GM12878 (cell line): Measurements from ENCODE around the gene SEC24A. TPM values are rescaled to one million over a fixed set of nuclear protein-coding genes. Genes with fewer than 3 reads are reported as not detected.
A peak's percentile ranks its signal among the peaks of the same experiment; 100 is the strongest.

Experiments
- BHLHE40 ChIP-seq, 2 experiments: fragments of 450-650 bp in 1 of 2; IDR thresholded peaks; 2 replicates each; pipeline ENCODE4 v1.6.1; 2011 to 2017; ENCODE audit warnings: low read depth in 2 of 2, borderline replicate concordance in 1 of 2, improper control_type of control experiment in 1 of 2, low read length in 1 of 2, mild to moderate bottlenecking in 1 of 2
- CREB1 ChIP-seq: IDR thresholded peaks from 2 replicates; pipeline ENCODE4 v1.6.1; 2012; ENCODE audit warnings: low read depth, mild to moderate bottlenecking, inconsistent platforms
- MYC ChIP-seq: IDR thresholded peaks from 2 replicates; pipeline ENCODE4 v1.6.1; 2011; ENCODE audit warnings: mild to moderate bottlenecking, low read length, moderate library complexity, inconsistent platforms; ENCODE audit not compliant: insufficient read depth, insufficient replicate concordance, insufficient read length, severe bottlenecking
- NFYA ChIP-seq: IDR thresholded peaks from 2 replicates; pipeline ENCODE4 v1.6.1; 2011; ENCODE audit warnings: low read depth, mild to moderate bottlenecking, low read length, improper control_type of control experiment, borderline replicate concordance
- NKRF ChIP-seq: fragments of 450-650 bp; conservative IDR thresholded peaks from 2 replicates; pipeline ENCODE4 v1.6.1; 2017; ENCODE audit warnings: mild to moderate bottlenecking, moderate library complexity
- NR2C1 ChIP-seq: fragments of 450-650 bp; IDR thresholded peaks from 2 replicates; pipeline ENCODE4 v1.6.1; 2017; ENCODE audit warnings: antibody characterized with exemption, mild to moderate bottlenecking, moderate library complexity
- RB1 ChIP-seq: fragments of 450-650 bp; formaldehyde crosslinking; IDR thresholded peaks from 2 replicates; pipeline ENCODE4 v1.6.1; 2017; ENCODE audit warnings: mild to moderate bottlenecking, borderline replicate concordance
- SP1 ChIP-seq: IDR thresholded peaks from one replicate; pipeline ENCODE4 v1.6.1; 2011; ENCODE audit warnings: low read depth, low read length
- SREBF1 ChIP-seq: IDR thresholded peaks from 2 replicates; pipeline ENCODE4 v1.6.1; 2012; ENCODE audit warnings: mild to moderate bottlenecking, low read length
- WRNIP1 ChIP-seq: IDR thresholded peaks from 2 replicates; pipeline ENCODE4 v1.6.1; 2011; ENCODE audit warnings: low read depth, low read length, improper control_type of control experiment, borderline replicate concordance
- ZBED1 ChIP-seq: IDR thresholded peaks from 2 replicates; pipeline ENCODE4 v1.6.1; 2016; ENCODE audit warnings: borderline replicate concordance
- ZNF592 ChIP-seq: fragments of 450-650 bp; IDR thresholded peaks from 2 replicates; pipeline ENCODE4 v1.6.1; 2017; ENCODE audit warnings: mild to moderate bottlenecking, moderate library complexity
- polyA plus RNA-seq, 11 experiments: library from polyadenylated mRNA; depleted of rRNA in 4 of 11; unstranded in 6 of 11; stranded (reverse) in 5 of 11; fragments of >200 nt; fragmentation: Nextera tagmentation in 4 of 11; fragmentation: Illumina TruSeq in 1 of 11; extraction: Ambion mirVana in 4 of 11; extraction: Trizol in 1 of 11; gene quantifications; 1 replicate in 1 of 11; 2 replicates in 10 of 11; pipeline versions ENCODE4 v1.2.1 to v1.2.3, GENCODE V29; 2011 to 2016; ENCODE audit warnings: inconsistent platforms in 2 of 11, missing spikeins in 2 of 11, low read depth in 1 of 11
- total RNA-seq, 4 experiments: library from RNA; depleted of rRNA in 3 of 4; stranded (reverse); fragments of >200 nt in 3 of 4; fragmentation: Illumina TruSeq in 1 of 4; extraction: Trizol in 1 of 4; gene quantifications; 2 replicates each; pipeline versions ENCODE4 v1.2.1 to v1.2.3, GENCODE V29; 2013 to 2021
- TF ChIP-seq, protein P1 (sequence below): fragments of 450-650 bp; IDR thresholded peaks from 2 replicates; pipeline ENCODE4 v1.6.1; 2017; ENCODE audit warnings: antibody characterized with exemption, mild to moderate bottlenecking, moderate library complexity
- TF ChIP-seq, protein P2 (sequence below): fragments of 450-650 bp; IDR thresholded peaks from 2 replicates; pipeline ENCODE4 v1.6.1; 2016; ENCODE audit warnings: mild to moderate bottlenecking, moderate library complexity, borderline replicate concordance

SEC24A gene
- total and polyA plus RNA-seq, 10 of the 15 experiments (the other 5 are each of a cell fraction or from before 2014, with no cell fraction given), result 7.1 to 52.2 (median 22.8) TPM

- peak; percentile 87 for TF ChIP-seq NKRF
- peak; percentile 91; the same call in 1 of the 2 replicates for TF ChIP-seq RB1
- TF ChIP-seq MYC, result peak; percentile 60
- peak; percentile 69 for TF ChIP-seq CREB1
- no peak for TF ChIP-seq NFYA
- TF ChIP-seq, protein P1, sequence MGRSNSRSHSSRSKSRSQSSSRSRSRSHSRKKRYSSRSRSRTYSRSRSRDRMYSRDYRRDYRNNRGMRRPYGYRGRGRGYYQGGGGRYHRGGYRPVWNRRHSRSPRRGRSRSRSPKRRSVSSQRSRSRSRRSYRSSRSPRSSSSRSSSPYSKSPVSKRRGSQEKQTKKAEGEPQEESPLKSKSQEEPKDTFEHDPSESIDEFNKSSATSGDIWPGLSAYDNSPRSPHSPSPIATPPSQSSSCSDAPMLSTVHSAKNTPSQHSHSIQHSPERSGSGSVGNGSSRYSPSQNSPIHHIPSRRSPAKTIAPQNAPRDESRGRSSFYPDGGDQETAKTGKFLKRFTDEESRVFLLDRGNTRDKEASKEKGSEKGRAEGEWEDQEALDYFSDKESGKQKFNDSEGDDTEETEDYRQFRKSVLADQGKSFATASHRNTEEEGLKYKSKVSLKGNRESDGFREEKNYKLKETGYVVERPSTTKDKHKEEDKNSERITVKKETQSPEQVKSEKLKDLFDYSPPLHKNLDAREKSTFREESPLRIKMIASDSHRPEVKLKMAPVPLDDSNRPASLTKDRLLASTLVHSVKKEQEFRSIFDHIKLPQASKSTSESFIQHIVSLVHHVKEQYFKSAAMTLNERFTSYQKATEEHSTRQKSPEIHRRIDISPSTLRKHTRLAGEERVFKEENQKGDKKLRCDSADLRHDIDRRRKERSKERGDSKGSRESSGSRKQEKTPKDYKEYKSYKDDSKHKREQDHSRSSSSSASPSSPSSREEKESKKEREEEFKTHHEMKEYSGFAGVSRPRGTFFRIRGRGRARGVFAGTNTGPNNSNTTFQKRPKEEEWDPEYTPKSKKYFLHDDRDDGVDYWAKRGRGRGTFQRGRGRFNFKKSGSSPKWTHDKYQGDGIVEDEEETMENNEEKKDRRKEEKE, result no peak
- TF ChIP-seq NR2C1, result peak; percentile 30; the same call in 1 of the 2 replicates
- TF ChIP-seq ZNF592, result no peak; the same call in 1 of the 2 replicates
- peak; percentile 66 to 86; a peak in 3 of 4 replicates for TF ChIP-seq BHLHE40 (IDR thresholded peaks at IDR 0.05; ENCODE audit: borderline replicate concordance in 1 of 2, low read depth in 2 of 2, low read length in 1 of 2)
- TF ChIP-seq SP1, result peak; percentile 40
- no peak for TF ChIP-seq WRNIP1
- peak; percentile 35; the same call in 1 of the 2 replicates for TF ChIP-seq SREBF1
- TF ChIP-seq ZBED1, result 0 out of 2 replicates have a peak, but pooled peaks have one; percentile 61
- TF ChIP-seq, protein P2, sequence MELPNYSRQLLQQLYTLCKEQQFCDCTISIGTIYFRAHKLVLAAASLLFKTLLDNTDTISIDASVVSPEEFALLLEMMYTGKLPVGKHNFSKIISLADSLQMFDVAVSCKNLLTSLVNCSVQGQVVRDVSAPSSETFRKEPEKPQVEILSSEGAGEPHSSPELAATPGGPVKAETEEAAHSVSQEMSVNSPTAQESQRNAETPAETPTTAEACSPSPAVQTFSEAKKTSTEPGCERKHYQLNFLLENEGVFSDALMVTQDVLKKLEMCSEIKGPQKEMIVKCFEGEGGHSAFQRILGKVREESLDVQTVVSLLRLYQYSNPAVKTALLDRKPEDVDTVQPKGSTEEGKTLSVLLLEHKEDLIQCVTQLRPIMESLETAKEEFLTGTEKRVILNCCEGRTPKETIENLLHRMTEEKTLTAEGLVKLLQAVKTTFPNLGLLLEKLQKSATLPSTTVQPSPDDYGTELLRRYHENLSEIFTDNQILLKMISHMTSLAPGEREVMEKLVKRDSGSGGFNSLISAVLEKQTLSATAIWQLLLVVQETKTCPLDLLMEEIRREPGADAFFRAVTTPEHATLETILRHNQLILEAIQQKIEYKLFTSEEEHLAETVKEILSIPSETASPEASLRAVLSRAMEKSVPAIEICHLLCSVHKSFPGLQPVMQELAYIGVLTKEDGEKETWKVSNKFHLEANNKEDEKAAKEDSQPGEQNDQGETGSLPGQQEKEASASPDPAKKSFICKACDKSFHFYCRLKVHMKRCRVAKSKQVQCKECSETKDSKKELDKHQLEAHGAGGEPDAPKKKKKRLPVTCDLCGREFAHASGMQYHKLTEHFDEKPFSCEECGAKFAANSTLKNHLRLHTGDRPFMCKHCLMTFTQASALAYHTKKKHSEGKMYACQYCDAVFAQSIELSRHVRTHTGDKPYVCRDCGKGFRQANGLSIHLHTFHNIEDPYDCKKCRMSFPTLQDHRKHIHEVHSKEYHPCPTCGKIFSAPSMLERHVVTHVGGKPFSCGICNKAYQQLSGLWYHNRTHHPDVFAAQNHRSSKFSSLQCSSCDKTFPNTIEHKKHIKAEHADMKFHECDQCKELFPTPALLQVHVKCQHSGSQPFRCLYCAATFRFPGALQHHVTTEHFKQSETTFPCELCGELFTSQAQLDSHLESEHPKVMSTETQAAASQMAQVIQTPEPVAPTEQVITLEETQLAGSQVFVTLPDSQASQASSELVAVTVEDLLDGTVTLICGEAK, result peak; percentile 92
These were observed 110.1 kb downstream of the SEC24A start, which contains the start of gene DDX46 (continued) for GRCh38 chr5:134758504-134759341.
